HEK293T (cell line): Measurements from ENCODE around the gene GZF1.

Experiments
- ARNT ChIP-seq: fragments of 450-650 bp; IDR thresholded peaks from 2 replicates; pipeline ENCODE4 v1.6.1; 2017; ENCODE audit warnings: mild to moderate bottlenecking
- BHLHE40 ChIP-seq: fragments of 450-650 bp; IDR thresholded peaks from 2 replicates; pipeline ENCODE4 v1.6.1; 2016; ENCODE audit warnings: mild to moderate bottlenecking, moderate library complexity, borderline replicate concordance
- CTBP1 ChIP-seq: fragments of 450-650 bp; IDR thresholded peaks from 2 replicates; pipeline ENCODE4 v1.6.1; 2016; ENCODE audit warnings: borderline replicate concordance
- ELF4 ChIP-seq: fragments of 450-650 bp; IDR thresholded peaks from 2 replicates; pipeline ENCODE4 v1.6.1; 2017; ENCODE audit warnings: antibody characterized with exemption
- FOXA1 ChIP-seq: fragments of 450-650 bp; IDR thresholded peaks from 2 replicates; pipeline ENCODE4 v1.6.1; 2016; ENCODE audit warnings: mild to moderate bottlenecking
- FOXK2 ChIP-seq: fragments of 450-650 bp; IDR thresholded peaks from 2 replicates; pipeline ENCODE4 v1.6.1; 2016; ENCODE audit warnings: mild to moderate bottlenecking
- FOXM1 ChIP-seq: fragments of 450-650 bp; IDR thresholded peaks from 2 replicates; pipeline ENCODE4 v1.6.1; 2017; ENCODE audit warnings: mild to moderate bottlenecking, borderline replicate concordance
- L3MBTL2 ChIP-seq: fragments of 450-650 bp; conservative IDR thresholded peaks from 2 replicates; pipeline ENCODE4 v1.6.1; 2016; ENCODE audit warnings: mild to moderate bottlenecking
- NFRKB ChIP-seq: fragments of 450-650 bp; IDR thresholded peaks from 2 replicates; pipeline ENCODE4 v1.6.1; 2016; ENCODE audit warnings: mild to moderate bottlenecking, moderate library complexity
- SP1 ChIP-seq: fragments of 450-650 bp; IDR thresholded peaks from 2 replicates; pipeline ENCODE4 v1.6.1; 2017
- SUZ12 ChIP-seq: fragments of 450-650 bp; IDR thresholded peaks from 2 replicates; pipeline ENCODE4 v1.6.1; 2016; ENCODE audit warnings: mild to moderate bottlenecking
- TARDBP ChIP-seq: fragments of 450-650 bp; IDR thresholded peaks from 2 replicates; pipeline ENCODE4 v1.6.1; 2016
- ZNF384 ChIP-seq: fragments of 450-650 bp; IDR thresholded peaks from 2 replicates; pipeline ENCODE4 v1.6.1; 2016
- TF ChIP-seq, protein P1 (sequence below): fragments of 450-650 bp; IDR thresholded peaks from 2 replicates; pipeline ENCODE4 v1.6.1; 2016

DNA sequence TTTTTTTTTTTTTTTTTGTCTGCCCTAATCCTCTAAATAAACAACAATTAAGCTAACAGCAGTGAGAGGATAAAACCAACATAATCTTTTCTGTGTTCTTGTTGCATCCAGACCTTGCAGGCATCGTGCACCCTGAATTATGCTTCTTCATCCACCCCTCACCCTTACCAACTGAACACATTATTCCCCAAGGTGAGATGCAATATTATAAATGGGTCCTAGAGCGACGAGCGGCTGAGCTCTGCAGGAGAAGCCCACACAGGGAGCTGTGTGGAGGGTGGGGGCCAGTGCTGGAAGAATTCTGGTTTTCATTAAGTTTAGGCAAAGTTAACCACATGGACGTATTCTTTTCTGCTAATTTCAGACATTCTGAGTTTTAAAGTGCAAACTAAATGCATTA is 43.6 kb upstream of the GZF1 start:
- TF ChIP-seq SP1 (no peak), BHLHE40 (no peak), ELF4 (no peak), ARNT (no peak), SUZ12 (no peak), TARDBP (no peak), CTBP1 (no peak), NFRKB (no peak), FOXA1 (no peak), FOXM1 (no peak), FOXK2 (no peak), L3MBTL2 (no peak), ZNF384 (no peak)
- TF ChIP-seq, protein P1, sequence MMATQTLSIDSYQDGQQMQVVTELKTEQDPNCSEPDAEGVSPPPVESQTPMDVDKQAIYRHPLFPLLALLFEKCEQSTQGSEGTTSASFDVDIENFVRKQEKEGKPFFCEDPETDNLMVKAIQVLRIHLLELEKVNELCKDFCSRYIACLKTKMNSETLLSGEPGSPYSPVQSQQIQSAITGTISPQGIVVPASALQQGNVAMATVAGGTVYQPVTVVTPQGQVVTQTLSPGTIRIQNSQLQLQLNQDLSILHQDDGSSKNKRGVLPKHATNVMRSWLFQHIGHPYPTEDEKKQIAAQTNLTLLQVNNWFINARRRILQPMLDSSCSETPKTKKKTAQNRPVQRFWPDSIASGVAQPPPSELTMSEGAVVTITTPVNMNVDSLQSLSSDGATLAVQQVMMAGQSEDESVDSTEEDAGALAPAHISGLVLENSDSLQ: no peak
